Mammary epithelial cell (primary cell): ENCODE data around the gene PPP6R1.

Source experiments
- EZH2 ChIP-seq: IDR thresholded peaks from 2 replicates; pipeline ENCODE4 v1.6.1; 2012; ENCODE audit warnings: low read length, inconsistent platforms, borderline replicate concordance
- TF ChIP-seq, protein P1 (sequence below), 2 donors: IDR thresholded peaks in 1 of 2; conservative IDR thresholded peaks in 1 of 2; 2 replicates each; pipeline ENCODE4 v1.5.1; 2011 to 2012; ENCODE audit warnings: inconsistent platforms in 2 of 2, low read length in 2 of 2, mild to moderate bottlenecking in 2 of 2, control low read depth in 1 of 2, low read depth in 1 of 2; ENCODE audit not compliant: insufficient read depth in 1 of 2; ENCODE audit errors: extremely low read depth in 1 of 2

- TF ChIP-seq EZH2, result no peak
- TF ChIP-seq, protein P1, sequence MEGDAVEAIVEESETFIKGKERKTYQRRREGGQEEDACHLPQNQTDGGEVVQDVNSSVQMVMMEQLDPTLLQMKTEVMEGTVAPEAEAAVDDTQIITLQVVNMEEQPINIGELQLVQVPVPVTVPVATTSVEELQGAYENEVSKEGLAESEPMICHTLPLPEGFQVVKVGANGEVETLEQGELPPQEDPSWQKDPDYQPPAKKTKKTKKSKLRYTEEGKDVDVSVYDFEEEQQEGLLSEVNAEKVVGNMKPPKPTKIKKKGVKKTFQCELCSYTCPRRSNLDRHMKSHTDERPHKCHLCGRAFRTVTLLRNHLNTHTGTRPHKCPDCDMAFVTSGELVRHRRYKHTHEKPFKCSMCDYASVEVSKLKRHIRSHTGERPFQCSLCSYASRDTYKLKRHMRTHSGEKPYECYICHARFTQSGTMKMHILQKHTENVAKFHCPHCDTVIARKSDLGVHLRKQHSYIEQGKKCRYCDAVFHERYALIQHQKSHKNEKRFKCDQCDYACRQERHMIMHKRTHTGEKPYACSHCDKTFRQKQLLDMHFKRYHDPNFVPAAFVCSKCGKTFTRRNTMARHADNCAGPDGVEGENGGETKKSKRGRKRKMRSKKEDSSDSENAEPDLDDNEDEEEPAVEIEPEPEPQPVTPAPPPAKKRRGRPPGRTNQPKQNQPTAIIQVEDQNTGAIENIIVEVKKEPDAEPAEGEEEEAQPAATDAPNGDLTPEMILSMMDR (conservative IDR thresholded peaks at IDR 0.05 in 1 of 2, IDR thresholded peaks at IDR 0.05 in 1 of 2; ENCODE audit: extremely low read depth in 1 of 2, insufficient read depth in 1 of 2, low read depth in 1 of 2, low read length in 2 of 2), result no peak
These were observed 18.7 kb upstream of the PPP6R1 start for GRCh38 chr19:55277494-55277893.
